GM18508 (cell line): ENCODE data around the gene P2RX4.
"Not testable (repeated sequence)": the region's sequence is repeated elsewhere in the genome, so short reads cannot be mapped to it uniquely, and the experiment has no call there.

Source experiments
- ATAC-seq: cut with Tn5 transposase; IDR thresholded peaks from one replicate; pipeline ENCODE4 v1.9.1; 2021; ENCODE audit warnings: moderate number of reproducible peaks; ENCODE audit not compliant: insufficient read depth, unreplicated experiment

The P2RX4 gene

DNA sequence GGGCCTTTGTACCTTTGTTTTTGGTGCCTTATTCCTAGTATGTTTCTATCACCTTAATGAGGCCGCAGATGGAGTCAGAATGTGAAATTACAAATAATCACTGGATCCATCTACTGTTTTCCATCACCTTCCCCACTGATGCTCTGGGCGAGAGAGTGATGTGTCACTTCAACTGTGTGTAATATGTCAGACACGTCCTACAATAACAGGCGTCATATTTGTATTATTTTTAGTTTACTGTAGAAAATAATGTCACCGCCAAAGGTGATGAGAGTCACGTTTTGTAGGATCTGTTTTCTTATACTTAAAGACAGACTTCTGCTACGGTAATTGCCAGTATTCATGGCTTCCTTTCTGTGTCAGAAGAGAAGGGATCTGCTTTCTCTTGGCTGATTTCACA lies 22.4 kb upstream of the P2RX4 start:
- no peak for ATAC-seq

DNA sequence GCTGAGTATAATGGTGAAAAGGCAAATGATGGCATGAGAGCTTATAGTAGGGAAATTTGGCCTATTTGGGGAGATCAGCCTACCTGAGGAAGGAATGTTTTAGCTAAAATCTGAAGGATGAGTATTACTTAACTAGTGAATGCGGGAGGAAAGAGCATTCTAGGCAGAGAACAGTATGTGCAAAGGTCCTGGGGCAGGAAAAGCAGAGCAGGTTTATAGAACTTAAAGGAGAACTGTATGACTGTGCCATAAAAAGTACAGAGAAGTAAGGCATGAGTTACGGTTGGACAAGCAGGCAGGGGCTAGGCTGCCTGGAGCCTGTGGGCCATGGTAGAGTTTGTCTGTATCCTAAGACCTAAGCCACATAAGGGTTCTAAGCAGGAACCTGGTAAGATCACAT lies 21.7 kb upstream of the P2RX4 start:
- ATAC-seq, result no peak

DNA sequence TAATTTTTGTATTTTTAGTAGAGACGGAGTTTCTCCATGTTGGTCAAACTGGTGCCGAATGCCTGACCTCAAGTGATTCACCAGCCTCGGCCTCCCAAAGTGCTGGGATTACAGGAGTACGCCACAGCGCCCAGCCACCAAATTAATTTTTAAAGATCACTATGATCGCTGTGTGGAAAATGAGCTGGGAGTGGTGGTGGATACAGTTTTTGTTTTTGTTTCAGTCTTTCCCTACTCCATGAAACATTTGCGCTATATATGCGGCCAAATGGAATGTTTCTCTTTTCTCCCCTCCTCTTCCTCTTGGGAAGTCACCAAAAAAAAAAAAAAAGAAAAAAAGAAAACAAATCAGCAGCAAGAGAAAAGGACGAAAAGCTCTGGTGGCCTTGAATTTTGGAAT lies 20.8 kb upstream of the P2RX4 start:
- no peak for ATAC-seq

DNA sequence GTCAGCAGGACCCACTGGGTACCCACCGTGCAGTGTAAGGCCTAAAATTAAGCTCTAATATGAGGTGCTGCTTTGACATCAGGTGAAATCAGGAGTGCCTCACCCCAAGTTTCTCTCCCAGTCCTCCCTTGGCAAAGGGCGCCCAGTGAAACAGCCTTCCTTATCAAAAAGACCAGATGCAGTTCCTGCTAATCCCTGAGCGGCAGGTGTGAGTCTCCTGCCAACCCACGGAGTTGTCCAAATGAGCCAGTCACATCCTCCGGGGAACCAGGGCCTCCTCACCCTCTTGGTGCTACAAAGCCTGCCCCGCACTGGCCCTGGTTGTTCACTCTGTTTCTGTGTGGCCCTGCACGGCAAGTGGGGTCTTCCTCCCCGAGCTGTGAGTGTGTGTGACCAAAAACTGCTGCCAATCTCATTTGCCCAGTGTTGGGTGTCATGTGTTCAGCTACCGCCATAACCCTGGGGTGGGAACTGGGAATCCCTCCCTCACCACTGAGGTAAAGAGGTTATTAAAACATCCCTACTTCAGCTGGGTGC lies 20.2 kb upstream of the P2RX4 start:
- ATAC-seq, result no peak

DNA sequence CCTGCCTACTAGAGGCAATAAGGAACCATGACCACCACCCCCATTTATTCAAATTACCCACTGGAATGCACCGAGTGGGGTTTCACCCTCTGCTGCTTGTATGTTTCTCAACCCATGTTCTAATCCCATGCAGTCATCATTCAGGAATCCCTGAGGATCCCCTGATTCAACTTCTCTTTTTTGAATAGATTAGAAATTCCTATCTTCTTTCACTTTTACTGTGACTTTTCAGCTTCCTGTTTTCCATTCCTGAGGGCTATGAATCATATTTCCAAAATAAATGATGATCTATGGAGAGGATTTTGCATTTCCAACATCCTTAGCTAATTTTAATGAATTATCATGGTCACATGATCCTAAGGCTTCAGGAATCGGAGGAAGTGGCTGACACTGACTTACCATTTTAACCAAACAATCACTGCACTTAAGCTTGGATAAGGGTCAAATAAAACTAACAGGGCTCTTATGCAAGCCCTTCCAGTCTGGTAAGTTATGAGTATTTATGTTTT lies 19.4 kb upstream of the P2RX4 start:
- ATAC-seq, result no peak

DNA sequence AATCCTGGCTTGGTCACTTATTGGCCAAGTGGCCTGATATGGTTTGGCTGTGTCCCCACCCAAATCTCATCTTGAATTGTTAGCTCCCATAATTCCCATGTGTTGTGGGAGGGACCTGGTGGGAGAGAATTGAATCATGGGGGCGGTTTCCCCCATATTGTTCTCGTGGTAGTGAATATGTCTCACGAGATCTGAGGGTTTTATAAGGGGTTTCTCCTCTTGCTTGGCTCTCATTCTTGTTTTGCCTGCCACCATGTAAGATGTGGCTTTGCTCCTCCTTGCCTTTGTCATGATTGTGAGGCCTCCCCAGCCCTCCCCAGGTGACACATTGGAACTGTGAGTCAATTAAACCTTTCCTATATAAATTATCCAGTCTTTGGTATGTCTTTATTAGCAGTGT lies 18.8 kb upstream of the P2RX4 start:
- no peak for ATAC-seq

DNA sequence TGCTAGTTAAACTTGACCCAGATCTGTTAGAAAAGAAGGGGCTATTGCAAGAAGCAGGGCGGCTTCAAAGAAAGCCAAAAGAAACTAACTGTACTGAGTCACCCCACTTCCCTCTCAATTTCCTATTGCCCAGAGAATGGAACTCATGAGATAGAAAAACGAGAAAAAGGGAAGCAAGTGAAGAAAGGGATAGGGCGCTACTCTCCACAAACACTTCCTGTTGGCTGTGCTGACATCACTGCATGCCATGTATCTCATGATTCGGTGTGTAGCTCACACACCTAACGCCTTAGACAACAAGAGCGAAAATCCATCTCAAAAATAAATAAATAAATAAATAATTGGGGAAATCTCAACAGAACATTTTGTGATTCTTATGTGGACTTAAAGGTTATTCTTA lies 13.0 kb upstream of the P2RX4 start:
- no peak for ATAC-seq

DNA sequence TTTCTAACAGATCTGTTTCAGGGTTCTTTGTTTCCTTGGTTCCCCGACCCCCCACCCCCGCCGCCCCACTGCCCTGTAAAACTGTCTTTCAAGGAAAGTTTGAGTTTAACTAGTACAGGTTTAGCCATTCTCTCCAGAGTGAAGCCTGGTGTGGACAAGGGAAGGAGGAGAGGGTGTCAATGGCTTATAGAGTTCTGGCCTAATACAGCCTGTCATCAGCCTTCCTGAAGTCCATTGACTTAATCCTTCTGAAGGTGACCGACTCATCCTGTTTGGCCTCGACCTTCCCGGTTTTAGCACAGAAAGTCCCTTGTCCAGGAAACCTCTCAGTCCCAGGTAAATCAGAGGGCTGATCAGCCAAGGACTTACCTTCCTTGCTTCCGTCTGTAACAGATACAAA lies 11.0 kb upstream of the P2RX4 start:
- no peak for ATAC-seq

DNA sequence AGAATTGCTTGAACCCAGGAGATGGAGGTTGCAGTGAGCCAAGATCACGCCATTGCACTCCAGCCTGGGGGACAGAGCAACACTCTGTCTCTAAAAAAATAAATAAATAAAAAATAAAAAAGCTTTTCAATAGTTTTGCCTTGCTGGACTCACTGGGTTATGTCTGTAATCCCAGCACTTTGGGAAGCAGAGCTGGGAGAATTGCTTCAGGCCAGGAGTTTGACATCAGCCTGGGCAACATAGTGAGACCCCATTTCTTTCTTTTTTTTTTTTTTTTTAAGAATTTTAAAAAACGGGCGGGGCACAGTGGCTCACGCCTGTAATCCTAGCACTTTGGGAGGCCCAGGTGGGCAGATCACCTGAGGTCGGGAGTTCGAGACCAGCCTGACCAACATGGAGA lies 8.8 kb upstream of the P2RX4 start:
- ATAC-seq, result not testable (repeated sequence)

DNA sequence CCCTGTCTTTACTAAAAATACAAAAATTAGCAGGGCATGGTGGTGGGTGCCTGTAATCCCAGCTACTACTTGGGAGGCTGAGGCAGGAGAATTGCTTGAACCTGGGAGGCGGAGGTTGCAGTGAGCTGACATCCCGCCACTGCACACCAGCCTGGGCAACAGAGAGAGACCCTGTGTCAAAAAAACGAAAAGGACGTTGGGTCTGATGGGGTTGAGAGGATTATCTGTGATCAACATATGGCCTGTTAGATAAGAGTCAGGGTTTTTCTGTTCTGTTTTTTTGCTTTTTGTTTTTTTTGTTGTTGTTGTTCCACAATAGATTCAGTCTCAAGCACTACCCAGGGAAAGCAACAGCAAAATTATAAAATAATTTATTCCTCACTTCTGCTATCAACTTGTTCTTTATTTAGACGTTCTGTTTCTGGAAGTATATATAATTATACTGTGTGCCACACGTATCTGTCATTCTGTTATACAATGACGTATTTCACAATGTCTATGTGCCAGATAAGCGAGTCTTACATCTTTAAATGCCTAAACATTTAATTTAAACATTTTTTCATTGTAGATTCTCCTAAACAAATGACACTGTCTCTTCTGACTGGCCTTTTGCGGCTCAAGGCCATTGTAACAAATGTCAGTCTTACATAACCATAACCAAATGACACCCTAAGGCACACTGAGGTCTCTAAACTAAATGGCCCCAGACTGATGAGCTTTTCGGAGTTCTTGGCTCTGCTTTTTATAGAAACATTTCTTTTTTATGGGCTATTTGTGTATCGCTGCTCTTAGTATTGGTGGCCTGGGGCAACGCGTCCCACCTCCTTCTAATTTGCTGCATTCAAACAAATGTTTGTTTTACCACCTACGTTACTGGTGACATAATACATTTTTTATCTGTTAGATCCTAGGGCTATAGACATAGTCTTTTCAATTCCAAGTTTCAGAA lies 7.2 kb upstream of the P2RX4 start:
- no peak for ATAC-seq

DNA sequence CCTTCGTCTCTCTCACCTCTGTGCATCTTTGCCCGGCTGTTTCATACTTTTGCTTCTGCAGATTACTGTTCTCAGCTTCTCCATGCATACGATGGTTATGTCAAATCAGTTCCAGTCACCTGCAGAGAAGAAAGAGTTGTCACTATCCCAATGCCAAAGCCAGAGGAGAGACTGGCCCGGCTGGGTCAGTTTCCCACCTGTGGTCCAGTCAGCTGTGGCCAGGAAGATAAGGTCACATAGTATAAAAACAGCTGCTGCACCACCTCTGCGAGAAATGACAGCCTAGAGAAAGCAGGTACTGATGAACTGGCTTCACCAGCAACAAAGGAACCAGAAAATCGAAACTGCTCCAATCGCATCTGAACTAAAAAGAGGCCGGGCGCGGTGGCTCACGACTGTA lies 6.4 kb upstream of the P2RX4 start:
- ATAC-seq, result no peak

DNA sequence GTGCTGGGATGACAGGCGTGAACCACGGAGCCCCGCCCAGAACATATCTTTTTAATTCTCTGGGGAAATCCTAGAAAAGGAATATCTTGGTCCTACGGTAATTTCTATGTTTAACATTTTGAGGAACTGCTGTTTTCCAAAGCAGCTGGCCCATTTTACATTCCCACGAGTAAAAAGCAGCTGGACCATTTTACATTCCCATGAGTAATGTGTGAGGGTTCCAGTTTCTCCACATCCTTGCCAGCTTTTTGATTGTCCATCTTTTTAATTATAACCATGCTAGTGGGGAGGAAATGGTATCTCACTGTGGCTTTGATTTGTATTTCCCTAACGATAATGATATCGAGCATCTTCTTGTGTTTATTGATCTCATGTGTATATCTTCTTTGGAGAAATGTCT lies 4.4 kb upstream of the P2RX4 start:
- ATAC-seq, result no peak

DNA sequence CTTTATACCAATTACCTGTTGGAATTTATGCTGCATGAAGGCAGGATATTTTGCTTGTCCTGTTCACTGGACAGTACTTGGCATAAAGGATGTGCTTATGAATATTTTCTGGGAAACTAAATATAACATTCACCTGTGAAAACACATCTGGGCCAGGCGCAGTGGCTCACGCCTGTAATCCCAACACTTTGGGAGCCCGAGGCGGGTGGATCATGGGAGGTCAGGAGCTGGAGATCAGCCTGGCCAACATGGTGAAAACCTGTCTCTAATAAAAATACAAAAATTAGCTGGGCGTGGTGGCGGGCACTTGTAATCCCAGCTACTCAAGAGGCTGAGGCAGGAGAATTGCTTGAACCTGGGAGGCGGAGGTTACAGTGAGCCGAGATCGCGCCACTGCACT lies 1.4 kb upstream of the P2RX4 start:
- not testable (repeated sequence) for ATAC-seq

DNA sequence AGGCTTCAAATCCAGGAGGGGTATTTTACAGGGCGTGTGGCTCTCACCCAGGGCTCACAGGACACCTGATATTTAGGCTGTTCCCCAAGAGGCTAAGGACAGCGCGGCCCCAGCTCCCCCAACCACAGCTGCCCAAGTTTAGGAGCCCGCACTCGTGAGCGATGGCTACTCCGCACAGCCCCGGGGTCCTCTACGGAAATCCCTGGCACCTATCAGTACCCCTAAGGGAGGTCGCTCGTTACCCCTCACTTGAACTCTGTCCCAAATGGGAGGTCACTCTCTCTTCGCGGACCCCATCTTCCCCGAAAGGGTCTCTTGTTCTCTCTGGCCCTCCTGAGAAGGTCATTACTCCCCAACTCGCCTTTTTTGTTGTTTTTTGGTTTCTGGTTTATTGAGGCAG lies 708 bp upstream of the P2RX4 start:
- ATAC-seq, result no peak

DNA sequence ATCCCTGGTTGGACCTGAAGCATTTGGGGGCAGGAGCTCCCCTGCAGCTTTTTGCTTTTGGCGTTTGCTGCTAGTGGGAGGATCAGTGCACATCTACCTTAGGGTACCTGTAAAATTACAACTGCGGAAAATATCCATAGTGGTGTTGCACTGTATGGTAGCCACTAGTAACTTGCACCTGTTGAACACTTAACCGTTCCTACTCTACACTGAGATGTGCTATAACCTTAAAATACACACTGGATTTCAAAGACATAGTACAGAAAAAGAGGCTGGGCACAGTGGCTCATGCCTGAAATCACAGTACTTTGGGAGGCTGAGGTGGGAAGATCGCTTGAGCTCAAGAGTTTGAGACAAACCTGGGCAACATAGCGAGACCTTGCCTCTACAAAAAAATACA lies 2.9 kb downstream of the P2RX4 start:
- ATAC-seq, result no peak

DNA sequence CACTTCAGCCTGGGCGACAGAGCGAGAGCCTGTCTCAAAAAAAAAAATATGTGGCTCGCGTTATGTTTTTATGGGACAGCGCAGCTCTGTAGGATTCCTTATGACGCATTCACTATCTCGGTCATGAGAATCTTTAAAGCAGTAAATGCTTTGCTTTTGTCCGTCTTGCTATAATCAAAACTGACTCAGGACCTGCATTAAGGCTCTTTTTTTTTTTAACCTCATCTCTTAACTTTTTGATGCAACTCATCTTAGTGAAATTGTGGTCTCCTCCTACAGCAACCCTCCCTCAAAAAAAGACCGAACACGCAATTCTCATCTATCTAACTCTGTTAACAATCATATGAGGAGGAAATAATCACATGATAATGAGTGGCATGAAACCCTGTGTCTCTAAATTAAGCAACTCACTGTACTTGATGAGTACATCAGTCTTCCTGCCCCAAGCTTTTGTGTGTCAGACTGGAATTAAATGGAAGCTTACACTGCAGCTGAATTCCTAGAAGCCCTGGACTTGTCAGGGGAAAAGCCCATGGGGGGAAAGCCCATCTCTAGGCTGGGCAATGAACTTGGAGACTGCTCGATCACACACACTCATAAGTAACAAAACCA lies 4.3 kb downstream of the P2RX4 start:
- ATAC-seq, result no peak

DNA sequence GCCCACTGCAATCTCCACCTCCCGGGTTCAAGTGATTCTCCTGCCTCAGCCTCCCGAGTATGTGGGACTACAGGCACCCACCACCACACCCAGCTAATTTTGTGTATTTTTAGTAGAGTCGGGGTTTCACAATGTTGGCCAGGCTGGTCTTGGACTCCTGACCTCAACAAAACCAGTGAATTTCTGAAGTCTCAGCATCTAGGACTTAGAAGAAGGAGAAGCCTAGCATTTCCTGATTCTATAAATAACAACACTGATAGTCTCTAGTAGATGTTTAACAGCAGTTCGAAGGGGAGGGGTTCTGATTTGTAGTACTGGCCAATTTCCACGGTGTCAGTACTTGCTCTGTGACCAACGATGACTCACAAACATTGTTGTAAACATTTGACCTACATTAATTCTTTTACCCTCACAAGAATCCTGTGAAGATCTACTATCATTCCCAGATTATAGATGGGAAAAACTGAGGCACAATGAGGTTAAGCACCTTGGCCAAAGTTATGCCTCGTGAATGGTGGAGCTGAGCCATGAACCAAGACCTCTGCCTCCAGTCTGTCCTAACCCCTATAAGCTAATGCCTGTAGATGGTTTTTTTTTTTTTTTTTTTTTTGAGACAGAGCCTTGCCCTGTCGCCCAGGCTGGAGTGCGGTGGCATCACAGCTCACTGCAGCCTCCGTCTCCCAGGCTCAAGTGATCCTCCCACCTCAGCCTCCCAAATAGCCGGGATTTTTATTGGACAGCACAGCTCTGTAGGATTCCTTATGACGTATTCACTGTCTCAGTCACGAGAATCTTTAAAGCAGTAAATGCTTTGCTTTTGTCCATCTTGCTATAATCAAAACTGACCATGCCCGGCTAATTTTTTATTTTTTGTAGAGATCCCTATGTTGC lies 5.2 kb downstream of the P2RX4 start:
- ATAC-seq, result no peak

DNA sequence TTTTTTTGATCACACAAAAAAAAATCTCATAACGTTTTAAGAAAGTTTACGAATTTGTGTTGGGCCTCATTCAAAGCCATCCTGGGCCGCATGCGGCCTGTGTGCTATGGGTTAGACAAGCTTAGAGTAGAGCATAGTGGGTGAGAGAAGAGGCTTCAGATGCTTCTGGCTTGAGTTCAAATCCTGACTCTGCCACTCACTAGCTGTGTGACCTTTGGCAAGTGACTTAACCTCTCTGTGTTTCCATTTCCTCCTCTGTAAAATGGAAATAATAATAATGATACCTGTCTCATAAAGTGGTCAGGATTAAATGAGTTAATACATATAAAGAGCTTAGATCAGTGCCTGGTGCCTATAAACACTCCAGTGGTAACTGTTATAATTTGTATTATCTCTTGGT lies 6.2 kb downstream of the P2RX4 start:
- no peak for ATAC-seq

DNA sequence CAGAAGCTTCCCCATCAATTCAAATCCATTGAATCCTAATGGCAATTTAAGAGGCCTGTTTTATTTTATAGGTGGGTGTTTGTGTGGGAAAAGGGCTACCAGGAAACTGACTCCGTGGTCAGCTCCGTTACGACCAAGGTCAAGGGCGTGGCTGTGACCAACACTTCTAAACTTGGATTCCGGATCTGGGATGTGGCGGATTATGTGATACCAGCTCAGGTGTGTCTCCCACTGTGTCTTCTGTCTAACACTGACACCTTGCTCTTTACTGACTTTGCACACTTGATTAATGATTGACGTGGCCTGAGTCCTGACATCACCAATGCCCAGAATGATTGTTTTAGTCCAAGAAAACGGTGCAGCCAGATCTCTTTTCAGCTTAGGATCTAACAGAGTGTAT lies 7.1 kb downstream of the P2RX4 start:
- no peak for ATAC-seq

DNA sequence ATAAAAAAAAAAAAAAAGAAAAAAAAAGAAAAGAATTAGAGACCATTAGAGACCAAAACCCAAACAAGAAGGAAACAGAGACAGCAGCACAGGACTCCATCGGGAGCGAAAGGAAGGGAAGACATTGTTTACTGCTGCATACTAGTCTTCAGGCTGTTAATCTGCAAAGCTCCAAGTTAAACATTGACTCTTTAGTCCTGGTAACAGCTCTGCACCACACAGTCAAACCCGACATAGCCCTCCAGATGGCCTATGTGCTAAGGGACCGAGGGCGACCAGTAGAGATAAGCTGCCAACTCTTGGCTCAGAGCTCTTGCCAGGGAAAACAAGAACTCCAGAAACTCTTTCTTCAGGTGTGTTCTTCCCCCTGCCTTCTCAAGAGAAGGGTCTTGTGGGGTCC lies 7.8 kb downstream of the P2RX4 start:
- no peak for ATAC-seq
